SK-N-SH (cell line): Measurements from ENCODE around the gene SUN5.

Experiments
- CTCF ChIP-seq: fragments of 200-600 bp; sonication (generic); IDR thresholded peaks from 2 replicates; pipeline ENCODE4 v1.6.1; 2017; ENCODE audit warnings: antibody characterized with exemption, mild to moderate bottlenecking, moderate library complexity
- EP300 ChIP-seq, 2 experiments: IDR thresholded peaks; 2 replicates each; pipeline versions ENCODE4 v1.4.0 to v1.6.1; 2012; ENCODE audit warnings: borderline replicate concordance in 1 of 2, low read depth in 1 of 2, low read length in 1 of 2
- FOXM1 ChIP-seq: IDR thresholded peaks from 2 replicates; pipeline ENCODE4 v1.4.0; 2012; ENCODE audit warnings: low read depth, mild to moderate bottlenecking
- IRF3 ChIP-seq: fragments of 150-350 bp; IDR thresholded peaks from 2 replicates; pipeline ENCODE4 v1.6.1; 2016; ENCODE audit warnings: mild to moderate bottlenecking, low read depth, low read length
- JUND ChIP-seq: IDR thresholded peaks from 2 replicates; pipeline ENCODE4 v1.4.0; 2012
- MAX ChIP-seq: IDR thresholded peaks from 2 replicates; pipeline ENCODE4 v1.4.0; 2012; ENCODE audit warnings: low read depth
- MEF2A ChIP-seq: IDR thresholded peaks from 2 replicates; pipeline ENCODE4 v1.4.0; 2012; ENCODE audit warnings: low read depth, borderline replicate concordance
- POLR2AphosphoS5 ChIP-seq: IDR thresholded peaks from 2 replicates; pipeline ENCODE4 v1.6.1; 2012; ENCODE audit warnings: low read depth, low read length
- RAD21 ChIP-seq: IDR thresholded peaks from 2 replicates; pipeline ENCODE4 v1.6.1; 2012; ENCODE audit warnings: mild to moderate bottlenecking, low read length
- REST ChIP-seq: IDR thresholded peaks from 2 replicates; pipeline ENCODE4 v1.6.1; 2012; ENCODE audit warnings: mild to moderate bottlenecking, low read depth, low read length, moderate library complexity
- SMC3 ChIP-seq: IDR thresholded peaks from 2 replicates; pipeline ENCODE4 v1.6.1; 2012; ENCODE audit warnings: low read depth, low read length, improper control_type of control experiment
- USF2 ChIP-seq: fragments of 150-350 bp; IDR thresholded peaks from 2 replicates; pipeline ENCODE4 v1.6.1; 2017; ENCODE audit warnings: antibody characterized with exemption, low read length, low read depth, borderline replicate concordance
- YY1 ChIP-seq: IDR thresholded peaks from 2 replicates; pipeline ENCODE4 v1.4.0; 2012; ENCODE audit warnings: low read depth, mild to moderate bottlenecking
- ZBTB33 ChIP-seq: IDR thresholded peaks from 2 replicates; pipeline ENCODE4 v1.4.0; 2012; ENCODE audit warnings: low read depth, borderline replicate concordance

GRCh38 chr20:33024243-33024560, 20.0 kb upstream of the SUN5 start:
- TF ChIP-seq CTCF (no peak), EP300 (IDR thresholded peaks at IDR 0.05; ENCODE audit: borderline replicate concordance in 1 of 2, low read depth in 1 of 2, low read length in 1 of 2) (no peak), USF2 (no peak), FOXM1 (no peak), POLR2AphosphoS5 (no peak), SMC3 (no peak), RAD21 (no peak), JUND (no peak), YY1 (no peak), IRF3 (no peak), MEF2A (no peak), ZBTB33 (no peak), REST (no peak), MAX (no peak)
